Hematopoietic multipotent progenitor cell treated with erythropoietin and hydrocortisone succinate and interleukin-3 and kit ligand, for 8 days (in vitro differentiated cells): Measurements from ENCODE around the gene LUC7L3.
"Not testable (repeated sequence)": the region's sequence is repeated elsewhere in the genome, so short reads cannot be mapped to it uniquely, and the experiment has no call there.

ENCODE experiments used
- DNase-seq: peaks from one replicate; pipeline ENCODE4 v3.0.0-alpha.2; 2015

Gene LUC7L3

GRCh38 chr17:50790618-50791017, 71.2 kb downstream of the LUC7L3 start:
- no peak for DNase-seq

GRCh38 chr17:50792132-50792531, 72.7 kb downstream of the LUC7L3 start:
- no peak for DNase-seq

- DNase-seq, result no peak
Observed at GRCh38 chr17:50793007-50793406, 73.6 kb downstream of the LUC7L3 start.

- DNase-seq, result no peak
Observed at GRCh38 chr17:50794361-50794760, 75.0 kb downstream of the LUC7L3 start.

GRCh38 chr17:50797135-50797810, 77.9 kb downstream of the LUC7L3 start:
- no peak for DNase-seq

GRCh38 chr17:50798424-50799288, 79.3 kb downstream of the LUC7L3 start:
- no peak for DNase-seq

GRCh38 chr17:50799582-50799981, 80.2 kb downstream of the LUC7L3 start:
- no peak for DNase-seq

GRCh38 chr17:50800196-50800700, 80.8 kb downstream of the LUC7L3 start:
- DNase-seq, result no peak

GRCh38 chr17:50802609-50803571, 83.5 kb downstream of the LUC7L3 start:
- DNase-seq, result no peak

- DNase-seq, result no peak
Observed at GRCh38 chr17:50803676-50804075, 84.3 kb downstream of the LUC7L3 start.

GRCh38 chr17:50804749-50805475, 85.5 kb downstream of the LUC7L3 start:
- not testable (repeated sequence) for DNase-seq

- no peak for DNase-seq
Observed at GRCh38 chr17:50805486-50805885, 86.1 kb downstream of the LUC7L3 start.
